ENCODE measurements around the gene CTNNA1.
"Not testable (repeated sequence)": the region's sequence is repeated elsewhere in the genome, so short reads cannot be mapped to it uniquely, and the experiment has no call there.

Gene CTNNA1

GRCh38 chr5:138752951-138753793 lies at the start of gene CTNNA1:
CTNNA1 (plus strand) TSS chr5:138753425; CDS start chr5:138781925, 28,500 bp downstream.
- H3K27me3 ChIP-seq (ENCODE audit: control insufficient read depth, insufficient read depth, low read length), result no peaks in the 10 kb centered on the region
- peak within 1 kb of the TSS; percentile 86 for H3K4me3 ChIP-seq (ENCODE audit: low read depth, low read length)
- peak within 1 kb of the TSS; percentile 89 for H3K9ac ChIP-seq (ENCODE audit: low read depth, low read length)
- H3K9me3 ChIP-seq (ENCODE audit: control insufficient read depth, insufficient read depth, low read length), result no peaks in the 10 kb centered on the region
- peaks cover 6% of the 10 kb centered on the region for H3K36me3 ChIP-seq (ENCODE audit: control insufficient read depth, insufficient read depth, low read length)
- peaks cover 15% of the 10 kb centered on the region for H3K4me1 ChIP-seq (ENCODE audit: control insufficient read depth, insufficient read depth, low read length)

GRCh38 chr5:138703777-138704176 lies 49.4 kb upstream of the CTNNA1 start:
- not testable (repeated sequence) for H3K4me3 ChIP-seq (ENCODE audit: low read depth, low read length); H3K27me3 ChIP-seq (ENCODE audit: control insufficient read depth, insufficient read depth, low read length); H3K36me3 ChIP-seq (ENCODE audit: control insufficient read depth, insufficient read depth, low read length); H3K9ac ChIP-seq (ENCODE audit: low read depth, low read length); H3K9me3 ChIP-seq (ENCODE audit: control insufficient read depth, insufficient read depth, low read length)
- H3K4me1 ChIP-seq (ENCODE audit: control insufficient read depth, insufficient read depth, low read length), result peaks cover 24% of the 10 kb centered on the region

GRCh38 chr5:138705007-138705406 lies 48.2 kb upstream of the CTNNA1 start:
- Histone ChIP-seq H3K27me3 (ENCODE audit: control insufficient read depth, insufficient read depth, low read length) (no peaks in the 10 kb centered on the region), H3K9me3 (ENCODE audit: control insufficient read depth, insufficient read depth, low read length) (no peaks in the 10 kb centered on the region), H3K4me1 (ENCODE audit: control insufficient read depth, insufficient read depth, low read length) (peaks cover 27% of the 10 kb centered on the region), H3K36me3 (ENCODE audit: control insufficient read depth, insufficient read depth, low read length) (no peaks in the 10 kb centered on the region), H3K4me3 (ENCODE audit: low read depth, low read length) (no peak overlapping the region), H3K9ac (ENCODE audit: low read depth, low read length) (no peak overlapping the region)

GRCh38 chr5:138705567-138705966 lies 47.7 kb upstream of the CTNNA1 start:
- Histone ChIP-seq H3K4me1 (ENCODE audit: control insufficient read depth, insufficient read depth, low read length) (peaks cover 27% of the 10 kb centered on the region), H3K9me3 (ENCODE audit: control insufficient read depth, insufficient read depth, low read length) (no peaks in the 10 kb centered on the region), H3K9ac (ENCODE audit: low read depth, low read length) (no peak overlapping the region), H3K27me3 (ENCODE audit: control insufficient read depth, insufficient read depth, low read length) (no peaks in the 10 kb centered on the region), H3K36me3 (ENCODE audit: control insufficient read depth, insufficient read depth, low read length) (no peaks in the 10 kb centered on the region), H3K4me3 (ENCODE audit: low read depth, low read length) (no peak overlapping the region)

- Histone ChIP-seq H3K9me3 (ENCODE audit: control insufficient read depth, insufficient read depth, low read length) (no peaks in the 10 kb centered on the region), H3K4me3 (ENCODE audit: low read depth, low read length) (no peak overlapping the region), H3K27me3 (ENCODE audit: control insufficient read depth, insufficient read depth, low read length) (no peaks in the 10 kb centered on the region), H3K9ac (ENCODE audit: low read depth, low read length) (no peak overlapping the region), H3K36me3 (ENCODE audit: control insufficient read depth, insufficient read depth, low read length) (no peaks in the 10 kb centered on the region), H3K4me1 (ENCODE audit: control insufficient read depth, insufficient read depth, low read length) (peaks cover 27% of the 10 kb centered on the region)
Measured at GRCh38 chr5:138706655-138707480, 46.4 kb upstream of the CTNNA1 start.

GRCh38 chr5:138708791-138709190 lies 44.4 kb upstream of the CTNNA1 start:
- no peak overlapping the region for H3K9ac ChIP-seq (ENCODE audit: low read depth, low read length)
- H3K27me3 ChIP-seq (ENCODE audit: control insufficient read depth, insufficient read depth, low read length), result no peaks in the 10 kb centered on the region
- peaks cover 19% of the 10 kb centered on the region for H3K4me1 ChIP-seq (ENCODE audit: control insufficient read depth, insufficient read depth, low read length)
- no peaks in the 10 kb centered on the region for H3K9me3 ChIP-seq (ENCODE audit: control insufficient read depth, insufficient read depth, low read length)
- no peaks in the 10 kb centered on the region for H3K36me3 ChIP-seq (ENCODE audit: control insufficient read depth, insufficient read depth, low read length)
- H3K4me3 ChIP-seq (ENCODE audit: low read depth, low read length), result no peak overlapping the region

- H3K4me1 ChIP-seq (ENCODE audit: control insufficient read depth, insufficient read depth, low read length), result peaks cover 19% of the 10 kb centered on the region
- no peak overlapping the region for H3K4me3 ChIP-seq (ENCODE audit: low read depth, low read length)
- H3K9me3 ChIP-seq (ENCODE audit: control insufficient read depth, insufficient read depth, low read length), result no peaks in the 10 kb centered on the region
- no peak overlapping the region for H3K9ac ChIP-seq (ENCODE audit: low read depth, low read length)
- no peaks in the 10 kb centered on the region for H3K36me3 ChIP-seq (ENCODE audit: control insufficient read depth, insufficient read depth, low read length)
- no peaks in the 10 kb centered on the region for H3K27me3 ChIP-seq (ENCODE audit: control insufficient read depth, insufficient read depth, low read length)
Measured at GRCh38 chr5:138709202-138709601, 44.0 kb upstream of the CTNNA1 start.

- no peak overlapping the region for H3K9ac ChIP-seq (ENCODE audit: low read depth, low read length)
Measured at GRCh38 chr5:138711087-138711486, 42.1 kb upstream of the CTNNA1 start.

GRCh38 chr5:138711811-138712210 lies 41.4 kb upstream of the CTNNA1 start:
- no peak overlapping the region for H3K4me3 ChIP-seq (ENCODE audit: low read depth, low read length)
- H3K36me3 ChIP-seq (ENCODE audit: control insufficient read depth, insufficient read depth, low read length), result no peaks in the 10 kb centered on the region
- H3K9me3 ChIP-seq (ENCODE audit: control insufficient read depth, insufficient read depth, low read length), result no peaks in the 10 kb centered on the region
- peaks cover 15% of the 10 kb centered on the region for H3K4me1 ChIP-seq (ENCODE audit: control insufficient read depth, insufficient read depth, low read length)
- no peak overlapping the region for H3K9ac ChIP-seq (ENCODE audit: low read depth, low read length)
- H3K27me3 ChIP-seq (ENCODE audit: control insufficient read depth, insufficient read depth, low read length), result no peaks in the 10 kb centered on the region

More at GRCh38 chr5:138711087-138711486, 42.1 kb upstream of the CTNNA1 start:
- no peak overlapping the region for H3K4me3 ChIP-seq (ENCODE audit: low read depth, low read length)
- H3K4me1 ChIP-seq (ENCODE audit: control insufficient read depth, insufficient read depth, low read length), result peaks cover 19% of the 10 kb centered on the region
- H3K9me3 ChIP-seq (ENCODE audit: control insufficient read depth, insufficient read depth, low read length), result no peaks in the 10 kb centered on the region
- no peaks in the 10 kb centered on the region for H3K36me3 ChIP-seq (ENCODE audit: control insufficient read depth, insufficient read depth, low read length)
- H3K27me3 ChIP-seq (ENCODE audit: control insufficient read depth, insufficient read depth, low read length), result no peaks in the 10 kb centered on the region

- H3K4me1 ChIP-seq (ENCODE audit: control insufficient read depth, insufficient read depth, low read length), result peaks cover 11% of the 10 kb centered on the region
- H3K9me3 ChIP-seq (ENCODE audit: control insufficient read depth, insufficient read depth, low read length), result no peaks in the 10 kb centered on the region
- no peak overlapping the region for H3K4me3 ChIP-seq (ENCODE audit: low read depth, low read length)
- no peak overlapping the region for H3K9ac ChIP-seq (ENCODE audit: low read depth, low read length)
- H3K36me3 ChIP-seq (ENCODE audit: control insufficient read depth, insufficient read depth, low read length), result no peaks in the 10 kb centered on the region
- no peaks in the 10 kb centered on the region for H3K27me3 ChIP-seq (ENCODE audit: control insufficient read depth, insufficient read depth, low read length)
Measured at GRCh38 chr5:138712324-138712723, 40.9 kb upstream of the CTNNA1 start.

- Histone ChIP-seq H3K9me3 (ENCODE audit: control insufficient read depth, insufficient read depth, low read length) (no peaks in the 10 kb centered on the region), H3K9ac (ENCODE audit: low read depth, low read length) (no peak overlapping the region), H3K4me1 (ENCODE audit: control insufficient read depth, insufficient read depth, low read length) (peaks cover 8% of the 10 kb centered on the region), H3K4me3 (ENCODE audit: low read depth, low read length) (no peak overlapping the region), H3K36me3 (ENCODE audit: control insufficient read depth, insufficient read depth, low read length) (no peaks in the 10 kb centered on the region), H3K27me3 (ENCODE audit: control insufficient read depth, insufficient read depth, low read length) (no peaks in the 10 kb centered on the region)
Measured at GRCh38 chr5:138712791-138713190, 40.4 kb upstream of the CTNNA1 start.

- H3K9me3 ChIP-seq (ENCODE audit: control insufficient read depth, insufficient read depth, low read length), result no peaks in the 10 kb centered on the region
- H3K27me3 ChIP-seq (ENCODE audit: control insufficient read depth, insufficient read depth, low read length), result no peaks in the 10 kb centered on the region
- H3K36me3 ChIP-seq (ENCODE audit: control insufficient read depth, insufficient read depth, low read length), result no peaks in the 10 kb centered on the region
- no peak overlapping the region for H3K4me3 ChIP-seq (ENCODE audit: low read depth, low read length)
- H3K9ac ChIP-seq (ENCODE audit: low read depth, low read length), result no peak overlapping the region
- peaks cover 8% of the 10 kb centered on the region for H3K4me1 ChIP-seq (ENCODE audit: control insufficient read depth, insufficient read depth, low read length)
Measured at GRCh38 chr5:138713247-138713646, 40.0 kb upstream of the CTNNA1 start.
